ENCODE results near the gene S100A1.
A peak's percentile ranks its signal among the peaks of the same experiment; 100 is the strongest.
"Not testable (repeated sequence)": the region's sequence is repeated elsewhere in the genome, so short reads cannot be mapped to it uniquely, and the experiment has no call there.

The S100A1 gene

GRCh38 chr1:153627715-153628626, at the start of gene S100A1:
Gene S100A1, plus strand, starts transcription at chr1:153628434. Its CDS starts 2,088 bp downstream, at chr1:153630522.
- no peaks in the 10 kb centered on the region for H3K36me3 Mint-ChIP-seq (ENCODE audit: low read depth)
- H3K4me1 Mint-ChIP-seq (ENCODE audit: low read depth), result peaks cover 10% of the 10 kb centered on the region
- DNase-seq (ENCODE audit: low spot score), result no peak
- H3K9me3 Mint-ChIP-seq, result no peaks in the 10 kb centered on the region
- no peaks in the 10 kb centered on the region for H3K27me3 Mint-ChIP-seq (ENCODE audit: low read depth)
- H3K27ac Mint-ChIP-seq, result peak within 1 kb of the TSS; percentile 13
- no peak within 1 kb of the TSS for H3K4me3 Mint-ChIP-seq

- no peak for DNase-seq (ENCODE audit: low spot score)
Observed at GRCh38 chr1:153578490-153578889, 49.7 kb upstream of the S100A1 start.

GRCh38 chr1:153578936-153579335, 49.3 kb upstream of the S100A1 start:
- Mint-ChIP-seq H3K4me3 (no peak overlapping the region), H3K36me3 (ENCODE audit: low read depth) (no peaks in the 10 kb centered on the region), H3K4me1 (ENCODE audit: low read depth) (peaks cover 3% of the 10 kb centered on the region), H3K27me3 (ENCODE audit: low read depth) (peaks cover 19% of the 10 kb centered on the region), H3K9me3 (no peaks in the 10 kb centered on the region), H3K27ac (no peak overlapping the region)
- no peak for DNase-seq (ENCODE audit: low spot score)

More at GRCh38 chr1:153578490-153578889, 49.7 kb upstream of the S100A1 start:
- peaks cover 19% of the 10 kb centered on the region for H3K27me3 Mint-ChIP-seq (ENCODE audit: low read depth)
- H3K4me1 Mint-ChIP-seq (ENCODE audit: low read depth), result peaks cover 3% of the 10 kb centered on the region
- no peak overlapping the region for H3K4me3 Mint-ChIP-seq
- H3K36me3 Mint-ChIP-seq (ENCODE audit: low read depth), result no peaks in the 10 kb centered on the region
- H3K9me3 Mint-ChIP-seq, result no peaks in the 10 kb centered on the region
- no peak overlapping the region for H3K27ac Mint-ChIP-seq

GRCh38 chr1:153582836-153583235, 45.4 kb upstream of the S100A1 start:
- not testable (repeated sequence) for H3K9me3 Mint-ChIP-seq; H3K4me3 Mint-ChIP-seq; H3K36me3 Mint-ChIP-seq (ENCODE audit: low read depth); DNase-seq (ENCODE audit: low spot score); H3K4me1 Mint-ChIP-seq (ENCODE audit: low read depth); H3K27ac Mint-ChIP-seq
- peaks cover 20% of the 10 kb centered on the region for H3K27me3 Mint-ChIP-seq (ENCODE audit: low read depth)

- not testable (repeated sequence) for H3K27ac Mint-ChIP-seq; H3K36me3 Mint-ChIP-seq (ENCODE audit: low read depth); DNase-seq (ENCODE audit: low spot score); H3K4me1 Mint-ChIP-seq (ENCODE audit: low read depth); H3K4me3 Mint-ChIP-seq; H3K9me3 Mint-ChIP-seq
- H3K27me3 Mint-ChIP-seq (ENCODE audit: low read depth), result peaks cover 13% of the 10 kb centered on the region
Observed at GRCh38 chr1:153583514-153583913, 44.7 kb upstream of the S100A1 start.

- Mint-ChIP-seq H3K27ac (no peak overlapping the region), H3K4me1 (ENCODE audit: low read depth) (no peaks in the 10 kb centered on the region), H3K4me3 (no peak overlapping the region), H3K36me3 (ENCODE audit: low read depth) (no peaks in the 10 kb centered on the region), H3K27me3 (ENCODE audit: low read depth) (peaks cover 13% of the 10 kb centered on the region), H3K9me3 (no peaks in the 10 kb centered on the region)
- no peak for DNase-seq (ENCODE audit: low spot score)
Observed at GRCh38 chr1:153583976-153584375, 44.3 kb upstream of the S100A1 start.

GRCh38 chr1:153585006-153585405, 43.2 kb upstream of the S100A1 start:
- H3K36me3 Mint-ChIP-seq (ENCODE audit: low read depth), result no peaks in the 10 kb centered on the region
- peaks cover 10% of the 10 kb centered on the region for H3K27me3 Mint-ChIP-seq (ENCODE audit: low read depth)
- H3K9me3 Mint-ChIP-seq, result no peaks in the 10 kb centered on the region
- no peak overlapping the region for H3K27ac Mint-ChIP-seq
- no peak overlapping the region for H3K4me3 Mint-ChIP-seq
- H3K4me1 Mint-ChIP-seq (ENCODE audit: low read depth), result no peaks in the 10 kb centered on the region
- no peak for DNase-seq (ENCODE audit: low spot score)

- H3K27ac Mint-ChIP-seq, result no peak overlapping the region
- H3K4me3 Mint-ChIP-seq, result no peak overlapping the region
- no peaks in the 10 kb centered on the region for H3K9me3 Mint-ChIP-seq
- H3K4me1 Mint-ChIP-seq (ENCODE audit: low read depth), result no peaks in the 10 kb centered on the region
- H3K27me3 Mint-ChIP-seq (ENCODE audit: low read depth), result peaks cover 10% of the 10 kb centered on the region
- H3K36me3 Mint-ChIP-seq (ENCODE audit: low read depth), result no peaks in the 10 kb centered on the region
- DNase-seq (ENCODE audit: low spot score), result no peak
Observed at GRCh38 chr1:153586347-153586746, 41.9 kb upstream of the S100A1 start.

GRCh38 chr1:153587314-153587713, 40.9 kb upstream of the S100A1 start:
- Mint-ChIP-seq H3K4me3 (no peak overlapping the region), H3K9me3 (no peaks in the 10 kb centered on the region), H3K4me1 (ENCODE audit: low read depth) (no peaks in the 10 kb centered on the region), H3K27me3 (ENCODE audit: low read depth) (peaks cover 10% of the 10 kb centered on the region), H3K36me3 (ENCODE audit: low read depth) (no peaks in the 10 kb centered on the region), H3K27ac (no peak overlapping the region)
- DNase-seq (ENCODE audit: low spot score), result no peak

- H3K27ac Mint-ChIP-seq, H3K4me3 Mint-ChIP-seq: not testable (repeated sequence)
Observed at GRCh38 chr1:153588033-153588432, 40.2 kb upstream of the S100A1 start.

GRCh38 chr1:153588482-153588881, 39.8 kb upstream of the S100A1 start:
- H3K27me3 Mint-ChIP-seq (ENCODE audit: low read depth), result peaks cover 10% of the 10 kb centered on the region
- H3K4me3 Mint-ChIP-seq, result no peak overlapping the region
- H3K27ac Mint-ChIP-seq, result no peak overlapping the region
- no peaks in the 10 kb centered on the region for H3K4me1 Mint-ChIP-seq (ENCODE audit: low read depth)
- DNase-seq (ENCODE audit: low spot score), result no peak
- no peaks in the 10 kb centered on the region for H3K36me3 Mint-ChIP-seq (ENCODE audit: low read depth)
- H3K9me3 Mint-ChIP-seq, result no peaks in the 10 kb centered on the region

More at GRCh38 chr1:153588033-153588432, 40.2 kb upstream of the S100A1 start:
- H3K36me3 Mint-ChIP-seq (ENCODE audit: low read depth); H3K9me3 Mint-ChIP-seq; H3K27me3 Mint-ChIP-seq (ENCODE audit: low read depth); H3K4me1 Mint-ChIP-seq (ENCODE audit: low read depth); DNase-seq (ENCODE audit: low spot score): not testable (repeated sequence)

- H3K27me3 Mint-ChIP-seq (ENCODE audit: low read depth), result peaks cover 3% of the 10 kb centered on the region
- no peaks in the 10 kb centered on the region for H3K36me3 Mint-ChIP-seq (ENCODE audit: low read depth)
- no peaks in the 10 kb centered on the region for H3K9me3 Mint-ChIP-seq
- H3K27ac Mint-ChIP-seq, result no peak overlapping the region
- DNase-seq (ENCODE audit: low spot score), result no peak
- H3K4me3 Mint-ChIP-seq, result no peak overlapping the region
- peaks cover 8% of the 10 kb centered on the region for H3K4me1 Mint-ChIP-seq (ENCODE audit: low read depth)
Observed at GRCh38 chr1:153592748-153593147, 35.5 kb upstream of the S100A1 start.

GRCh38 chr1:153597206-153597605, 31.0 kb upstream of the S100A1 start:
- DNase-seq (ENCODE audit: low spot score), result peak; percentile 35
- Mint-ChIP-seq H3K36me3 (ENCODE audit: low read depth) (no peaks in the 10 kb centered on the region), H3K4me3 (no peak overlapping the region), H3K9me3 (no peaks in the 10 kb centered on the region), H3K4me1 (ENCODE audit: low read depth) (peaks cover 16% of the 10 kb centered on the region), H3K27ac (no peak overlapping the region), H3K27me3 (ENCODE audit: low read depth) (no peaks in the 10 kb centered on the region)

- peaks cover 16% of the 10 kb centered on the region for H3K4me1 Mint-ChIP-seq (ENCODE audit: low read depth)
- peak overlapping the region; percentile 78 for H3K27ac Mint-ChIP-seq
- no peaks in the 10 kb centered on the region for H3K36me3 Mint-ChIP-seq (ENCODE audit: low read depth)
- H3K9me3 Mint-ChIP-seq, result no peaks in the 10 kb centered on the region
- DNase-seq (ENCODE audit: low spot score), result peak; percentile 10
- no peaks in the 10 kb centered on the region for H3K27me3 Mint-ChIP-seq (ENCODE audit: low read depth)
- no peak overlapping the region for H3K4me3 Mint-ChIP-seq
Observed at GRCh38 chr1:153598309-153599172, 29.7 kb upstream of the S100A1 start.

Measured in T-helper 2 cell treated with Interferon-gamma antibody and Interleukin-4, amounts not matched to agents 5 μg/mL and 100 μg/mL, for 36 hours (primary cell).